Neutrophil (primary cell): ENCODE data around the gene GDF2.

Experiments used
- H3K27ac ChIP-seq: fragments of 200-600 bp; sonication (generic); 2 replicates; pipeline ENCODE4 v1.5.1; 2016; ENCODE audit warnings: mild to moderate bottlenecking, moderate library complexity
- H3K27me3 ChIP-seq: fragments of 200-600 bp; sonication (generic); 2 replicates; pipeline ENCODE4 v1.6.0; 2016; ENCODE audit warnings: mild to moderate bottlenecking
- H3K36me3 ChIP-seq: fragments of 200-600 bp; sonication (generic); 2 replicates; pipeline ENCODE4 v1.5.1; 2017
- H3K4me1 ChIP-seq, 2 experiments: fragments of 200-600 bp in 1 of 2; sonication (generic) in 1 of 2; 1 replicate in 1 of 2; 2 replicates in 1 of 2; pipeline versions ENCODE4 v1.5.1 to v1.6.1; 2013 to 2016; ENCODE audit warnings: low read depth in 1 of 2, low read length in 1 of 2, mild to moderate bottlenecking in 1 of 2, moderate library complexity in 1 of 2; ENCODE audit not compliant: control insufficient read depth in 1 of 2, insufficient read depth in 1 of 2
- H3K4me3 ChIP-seq, 2 experiments: fragments of 200-600 bp in 1 of 2; sonication (generic) in 1 of 2; 1 replicate in 1 of 2; 2 replicates in 1 of 2; pipeline ENCODE4 v1.5.1; 2013 to 2016; ENCODE audit warnings: low read depth in 1 of 2, low read length in 1 of 2, mild to moderate bottlenecking in 1 of 2, moderate library complexity in 1 of 2
- H3K9me3 ChIP-seq: fragments of 200-600 bp; sonication (generic); 2 replicates; pipeline ENCODE4 v1.5.1; 2016
- TF ChIP-seq, protein P1 (sequence below): fragments of 200-600 bp; sonication (generic); IDR thresholded peaks from 2 replicates; pipeline ENCODE4 v1.5.1; 2016; ENCODE audit warnings: antibody characterized with exemption

The GDF2 gene

GRCh38 chr10:47278720-47279119, 43.5 kb upstream of the GDF2 start:
- Histone ChIP-seq H3K27me3 (no peaks in the 10 kb centered on the region), H3K4me1 (no peaks in the 10 kb centered on the region), H3K4me3 (no peak overlapping the region), H3K9me3 (no peaks in the 10 kb centered on the region), H3K36me3 (no peaks in the 10 kb centered on the region), H3K27ac (no peak overlapping the region)
- TF ChIP-seq, protein P1, sequence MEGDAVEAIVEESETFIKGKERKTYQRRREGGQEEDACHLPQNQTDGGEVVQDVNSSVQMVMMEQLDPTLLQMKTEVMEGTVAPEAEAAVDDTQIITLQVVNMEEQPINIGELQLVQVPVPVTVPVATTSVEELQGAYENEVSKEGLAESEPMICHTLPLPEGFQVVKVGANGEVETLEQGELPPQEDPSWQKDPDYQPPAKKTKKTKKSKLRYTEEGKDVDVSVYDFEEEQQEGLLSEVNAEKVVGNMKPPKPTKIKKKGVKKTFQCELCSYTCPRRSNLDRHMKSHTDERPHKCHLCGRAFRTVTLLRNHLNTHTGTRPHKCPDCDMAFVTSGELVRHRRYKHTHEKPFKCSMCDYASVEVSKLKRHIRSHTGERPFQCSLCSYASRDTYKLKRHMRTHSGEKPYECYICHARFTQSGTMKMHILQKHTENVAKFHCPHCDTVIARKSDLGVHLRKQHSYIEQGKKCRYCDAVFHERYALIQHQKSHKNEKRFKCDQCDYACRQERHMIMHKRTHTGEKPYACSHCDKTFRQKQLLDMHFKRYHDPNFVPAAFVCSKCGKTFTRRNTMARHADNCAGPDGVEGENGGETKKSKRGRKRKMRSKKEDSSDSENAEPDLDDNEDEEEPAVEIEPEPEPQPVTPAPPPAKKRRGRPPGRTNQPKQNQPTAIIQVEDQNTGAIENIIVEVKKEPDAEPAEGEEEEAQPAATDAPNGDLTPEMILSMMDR = no peak

GRCh38 chr10:47279276-47279675, 43.0 kb upstream of the GDF2 start:
- Histone ChIP-seq H3K27ac (no peak overlapping the region), H3K36me3 (no peaks in the 10 kb centered on the region), H3K9me3 (no peaks in the 10 kb centered on the region), H3K27me3 (no peaks in the 10 kb centered on the region), H3K4me1 (no peaks in the 10 kb centered on the region), H3K4me3 (no peak overlapping the region)
- TF ChIP-seq, protein P1 = no peak

- no peaks in the 10 kb centered on the region for H3K9me3 ChIP-seq
- no peaks in the 10 kb centered on the region for H3K36me3 ChIP-seq
- no peak overlapping the region for H3K4me3 ChIP-seq
- H3K27me3 ChIP-seq = no peaks in the 10 kb centered on the region
- H3K27ac ChIP-seq = no peak overlapping the region
- TF ChIP-seq, protein P1 = no peak
- peaks cover 17% of the 10 kb centered on the region in 2 experiments for H3K4me1 ChIP-seq
Measured at GRCh38 chr10:47282005-47282656, 40.1 kb upstream of the GDF2 start.

- no peak overlapping the region for H3K4me3 ChIP-seq
- TF ChIP-seq, protein P1 = no peak
Measured at GRCh38 chr10:47282657-47283018, 39.6 kb upstream of the GDF2 start.

GRCh38 chr10:47283101-47283630, 39.1 kb upstream of the GDF2 start:
- TF ChIP-seq, protein P1 = no peak
- Histone ChIP-seq H3K9me3 (no peaks in the 10 kb centered on the region), H3K27me3 (no peaks in the 10 kb centered on the region), H3K36me3 (no peaks in the 10 kb centered on the region), H3K27ac (no peak overlapping the region), H3K4me3 (no peak overlapping the region), H3K4me1 (peaks cover 17% of the 10 kb centered on the region in 2 experiments)

More at GRCh38 chr10:47282657-47283018, 39.6 kb upstream of the GDF2 start:
- Histone ChIP-seq H3K27ac (no peak overlapping the region), H3K36me3 (no peaks in the 10 kb centered on the region), H3K4me1 (peaks cover 17% of the 10 kb centered on the region in 2 experiments), H3K9me3 (no peaks in the 10 kb centered on the region), H3K27me3 (no peaks in the 10 kb centered on the region)
